ENCODE results near the gene DIABLO.
"Not testable (repeated sequence)": the region's sequence is repeated elsewhere in the genome, so short reads cannot be mapped to it uniquely, and the experiment has no call there.

Gene DIABLO

GRCh38 chr12:122225683-122226365 is at the start of gene DIABLO:
TSS of gene DIABLO (minus strand) at chr12:122226052. CDS start at chr12:122226014, 38 bp downstream.
- no peak for TF ChIP-seq CTCF (IDR thresholded peaks at IDR 0.05; ENCODE audit: extremely low read depth, missing control alignments)
- DNase-seq (ENCODE audit: low spot score), result peak; percentile 98

- TF ChIP-seq CTCF (IDR thresholded peaks at IDR 0.05; ENCODE audit: extremely low read depth, missing control alignments), result no peak
- no peak for DNase-seq (ENCODE audit: low spot score)
Observed at GRCh38 chr12:122275459-122275858, 49.6 kb upstream of the DIABLO start.

GRCh38 chr12:122266230-122266901 is 40.5 kb upstream of the DIABLO start, which contains the start of gene VPS33A:
TSS of gene VPS33A (minus strand) at chr12:122266494. CDS start at chr12:122266408, 86 bp downstream.
- DNase-seq (ENCODE audit: low spot score), result peak; percentile 91
- TF ChIP-seq CTCF (IDR thresholded peaks at IDR 0.05; ENCODE audit: extremely low read depth, missing control alignments), result no peak

GRCh38 chr12:122265886-122266229 is 40.0 kb upstream of the DIABLO start:
- peak; percentile 36 for DNase-seq (ENCODE audit: low spot score)
- TF ChIP-seq CTCF (IDR thresholded peaks at IDR 0.05; ENCODE audit: extremely low read depth, missing control alignments), result no peak

- no peak for DNase-seq (ENCODE audit: low spot score)
- no peak for TF ChIP-seq CTCF (IDR thresholded peaks at IDR 0.05; ENCODE audit: extremely low read depth, missing control alignments)
Observed at GRCh38 chr12:122265476-122265875, 39.6 kb upstream of the DIABLO start.

GRCh38 chr12:122260735-122261134 is 34.9 kb upstream of the DIABLO start:
- not testable (repeated sequence) for DNase-seq (ENCODE audit: low spot score)

GRCh38 chr12:122258939-122259338 is 33.1 kb upstream of the DIABLO start:
- not testable (repeated sequence) for DNase-seq (ENCODE audit: low spot score)

GRCh38 chr12:122258462-122258861 is 32.6 kb upstream of the DIABLO start:
- DNase-seq (ENCODE audit: low spot score), result not testable (repeated sequence)

GRCh38 chr12:122250536-122250935 is 24.7 kb upstream of the DIABLO start:
- no peak for TF ChIP-seq CTCF (IDR thresholded peaks at IDR 0.05; ENCODE audit: extremely low read depth, missing control alignments)
- no peak for DNase-seq (ENCODE audit: low spot score)

Data from GM20000 (cell line).